NCI-H2227 (cell line): ENCODE measurements around the gene AADACL4.
A peak's percentile ranks its signal among the peaks of the same experiment; 100 is the strongest.

Experiments
- DNase-seq: peaks from one replicate; lab custom pipeline; 2025; ENCODE audit not compliant: unreplicated experiment; lab: John Stamatoyannopoulos, UW

AADACL4 gene

GRCh38 chr1:12610941-12611340 lies 32.9 kb upstream of the AADACL4 start:
- DNase-seq, result no peak

- no peak for DNase-seq
Observed at GRCh38 chr1:12613180-12613579, 30.7 kb upstream of the AADACL4 start.

GRCh38 chr1:12614402-12615158 lies 29.3 kb upstream of the AADACL4 start:
- no peak for DNase-seq

- no peak for DNase-seq
Observed at GRCh38 chr1:12615159-12615864, 28.6 kb upstream of the AADACL4 start.

GRCh38 chr1:12615865-12616708 lies 27.8 kb upstream of the AADACL4 start:
- DNase-seq, result no peak

GRCh38 chr1:12616709-12617373 lies 27.0 kb upstream of the AADACL4 start:
- DNase-seq, result peak; percentile 16

GRCh38 chr1:12617511-12617900 lies 26.4 kb upstream of the AADACL4 start:
- DNase-seq, result no peak

- peak; percentile 73 for DNase-seq
Observed at GRCh38 chr1:12617901-12618660, 25.8 kb upstream of the AADACL4 start, which contains the start of gene DHRS3. Gene DHRS3, minus strand, starts transcription at chr1:12618210. Its CDS starts 862 bp downstream, at chr1:12617348.

- peak; percentile 32 for DNase-seq
Observed at GRCh38 chr1:12618661-12618964, 25.3 kb upstream of the AADACL4 start.

GRCh38 chr1:12618965-12619791 lies 24.7 kb upstream of the AADACL4 start:
- no peak for DNase-seq

- peak; percentile 86 for DNase-seq
Observed at GRCh38 chr1:12619792-12620487, 23.9 kb upstream of the AADACL4 start.

- no peak for DNase-seq
Observed at GRCh38 chr1:12620488-12620865, 23.4 kb upstream of the AADACL4 start.

- no peak for DNase-seq
Observed at GRCh38 chr1:12620931-12621330, 23.0 kb upstream of the AADACL4 start.

GRCh38 chr1:12621346-12622335 lies 22.2 kb upstream of the AADACL4 start:
- DNase-seq, result no peak

- no peak for DNase-seq
Observed at GRCh38 chr1:12622506-12622905, 21.4 kb upstream of the AADACL4 start.

- no peak for DNase-seq
Observed at GRCh38 chr1:12625276-12625675, 18.6 kb upstream of the AADACL4 start.

- DNase-seq, result no peak
Observed at GRCh38 chr1:12626888-12627287, 17.0 kb upstream of the AADACL4 start.

GRCh38 chr1:12627296-12627695 lies 16.6 kb upstream of the AADACL4 start:
- DNase-seq, result no peak
